ENCODE data around the gene NFXL1.

DNA sequence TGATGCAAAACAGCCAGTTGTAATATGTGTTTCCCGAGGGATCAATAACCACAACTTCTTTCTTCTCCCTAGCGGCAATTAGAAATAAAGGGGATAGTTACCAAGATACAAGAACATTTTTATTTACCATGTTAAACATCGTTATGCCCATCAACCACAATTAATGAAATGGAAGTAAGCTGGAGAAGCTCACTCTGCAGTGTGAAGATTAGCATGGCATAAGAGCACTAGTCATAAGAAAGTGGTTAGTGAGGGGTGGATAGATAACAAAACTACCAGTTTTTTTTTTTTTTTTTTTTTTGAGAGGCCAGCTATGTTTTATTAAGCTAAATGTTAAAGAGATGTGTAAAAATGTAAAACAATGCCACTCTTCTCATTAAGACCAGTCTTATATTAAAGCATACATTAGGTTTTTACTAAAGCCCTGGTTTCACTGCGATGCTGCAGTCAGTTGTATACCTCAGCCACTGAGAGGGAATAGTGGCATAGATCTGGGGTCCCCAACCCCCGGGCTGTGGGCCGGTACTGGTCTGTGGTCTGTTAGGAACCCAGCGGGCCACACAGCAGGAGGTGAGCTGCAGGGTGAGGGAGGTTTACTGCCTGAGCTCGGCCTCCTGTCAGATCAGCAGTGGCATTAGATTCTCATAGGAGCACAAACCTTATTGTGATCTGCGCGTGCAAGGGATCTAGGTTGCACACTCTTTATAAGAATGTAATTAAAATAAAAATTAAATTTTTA lies 27.9 kb upstream of the NFXL1 start:
- TF ChIP-seq, protein P1, sequence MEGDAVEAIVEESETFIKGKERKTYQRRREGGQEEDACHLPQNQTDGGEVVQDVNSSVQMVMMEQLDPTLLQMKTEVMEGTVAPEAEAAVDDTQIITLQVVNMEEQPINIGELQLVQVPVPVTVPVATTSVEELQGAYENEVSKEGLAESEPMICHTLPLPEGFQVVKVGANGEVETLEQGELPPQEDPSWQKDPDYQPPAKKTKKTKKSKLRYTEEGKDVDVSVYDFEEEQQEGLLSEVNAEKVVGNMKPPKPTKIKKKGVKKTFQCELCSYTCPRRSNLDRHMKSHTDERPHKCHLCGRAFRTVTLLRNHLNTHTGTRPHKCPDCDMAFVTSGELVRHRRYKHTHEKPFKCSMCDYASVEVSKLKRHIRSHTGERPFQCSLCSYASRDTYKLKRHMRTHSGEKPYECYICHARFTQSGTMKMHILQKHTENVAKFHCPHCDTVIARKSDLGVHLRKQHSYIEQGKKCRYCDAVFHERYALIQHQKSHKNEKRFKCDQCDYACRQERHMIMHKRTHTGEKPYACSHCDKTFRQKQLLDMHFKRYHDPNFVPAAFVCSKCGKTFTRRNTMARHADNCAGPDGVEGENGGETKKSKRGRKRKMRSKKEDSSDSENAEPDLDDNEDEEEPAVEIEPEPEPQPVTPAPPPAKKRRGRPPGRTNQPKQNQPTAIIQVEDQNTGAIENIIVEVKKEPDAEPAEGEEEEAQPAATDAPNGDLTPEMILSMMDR (IDR thresholded peaks at IDR 0.05) = no peak
- no peak for TF ChIP-seq POLR2A (IDR thresholded peaks at IDR 0.05)

Data from testis (tissue), 2 donors.